Neural progenitor cell (in vitro differentiated cells): ENCODE results near the gene GPR141. TPM values are rescaled to one million over a fixed set of nuclear protein-coding genes. Genes with fewer than 3 reads are reported as not detected.

Source experiments
- DNase-seq: peaks from one replicate; pipeline ENCODE4 v3.0.0-alpha.2; 2016; ENCODE audit warnings: low spot score
- H2AFZ ChIP-seq: fragments of 200-600 bp; sonication (generic); replicated peaks from 2 replicates; pipeline ENCODE4 v1.6.1; 2016; ENCODE audit warnings: antibody characterized with exemption
- H3F3A ChIP-seq: fragments of 200-600 bp; sonication (generic); 2 replicates; pipeline ENCODE4 v1.6.1; 2016; ENCODE audit warnings: antibody characterized with exemption, low read depth
- H3K27ac ChIP-seq: fragments of 200-600 bp; sonication (generic); 2 replicates; pipeline ENCODE4 v1.5.1; 2016; ENCODE audit warnings: mild to moderate bottlenecking
- H3K27me3 ChIP-seq: fragments of 200-600 bp; sonication (generic); 2 replicates; pipeline ENCODE4 v1.6.1; 2016; ENCODE audit warnings: mild to moderate bottlenecking, moderate library complexity
- H3K36me3 ChIP-seq: fragments of 200-600 bp; sonication (generic); 2 replicates; pipeline ENCODE4 v1.5.1; 2016
- H3K4me1 ChIP-seq: fragments of 200-600 bp; sonication (generic); 2 replicates; pipeline ENCODE4 v1.6.1; 2016; ENCODE audit warnings: mixed run types
- H3K4me2 ChIP-seq: fragments of 200-600 bp; sonication (generic); 2 replicates; pipeline ENCODE4 v1.6.1; 2016
- H3K4me3 ChIP-seq: fragments of 200-600 bp; sonication (generic); 2 replicates; pipeline ENCODE4 v1.5.1; 2016
- H3K79me2 ChIP-seq: fragments of 200-600 bp; sonication (generic); 2 replicates; pipeline ENCODE4 v1.6.1; 2016; ENCODE audit warnings: low read depth
- H3K9ac ChIP-seq: fragments of 200-600 bp; sonication (generic); 2 replicates; pipeline ENCODE4 v1.6.1; 2016
- H3K9me3 ChIP-seq: fragments of 200-600 bp; sonication (generic); 2 replicates; pipeline ENCODE4 v1.5.1; 2016; ENCODE audit warnings: low read depth
- H4K20me1 ChIP-seq: fragments of 200-600 bp; sonication (generic); 2 replicates; pipeline ENCODE4 v1.6.1; 2016; ENCODE audit warnings: low read depth
- H3K27ac Mint-ChIP-seq: 3 replicates; pipeline ENCODE4 v1.8.0; 2021; ENCODE audit warnings: mixed read lengths
- H3K27me3 Mint-ChIP-seq: 2 replicates; pipeline ENCODE4 v1.8.0; 2022; ENCODE audit warnings: low read depth, mild to moderate bottlenecking, inconsistent platforms, moderate library complexity, mixed read lengths; ENCODE audit not compliant: insufficient read depth
- H3K36me3 Mint-ChIP-seq: 3 replicates; pipeline ENCODE4 v1.8.0; 2021; ENCODE audit warnings: mixed read lengths
- H3K4me1 Mint-ChIP-seq: 3 replicates; pipeline ENCODE4 v1.8.0; 2021; ENCODE audit warnings: mixed read lengths
- H3K4me3 Mint-ChIP-seq: 3 replicates; pipeline ENCODE4 v1.8.0; 2021; ENCODE audit warnings: mild to moderate bottlenecking, moderate library complexity, mixed read lengths
- H3K9me3 Mint-ChIP-seq: 3 replicates; pipeline ENCODE4 v1.8.0; 2020; ENCODE audit warnings: mixed read lengths
- EZH2 ChIP-seq: fragments of 200-600 bp; sonication (generic); IDR thresholded peaks from 2 replicates; pipeline ENCODE4 v1.6.1; 2017; ENCODE audit warnings: antibody characterized with exemption, mild to moderate bottlenecking, moderate library complexity
- EZH2phosphoT487 ChIP-seq: fragments of 200-600 bp; sonication (generic); IDR thresholded peaks from 2 replicates; pipeline ENCODE4 v1.6.1; 2017; ENCODE audit warnings: antibody characterized with exemption
- total RNA-seq: library from RNA; depleted of rRNA; stranded (reverse); fragments of >200 nt; gene quantifications from 2 replicates; pipeline ENCODE4 v1.2.3, GENCODE V29; 2015; ENCODE audit warnings: low replicate concordance
- TF ChIP-seq, protein P1 (sequence below): fragments of 200-600 bp; sonication (generic); IDR thresholded peaks from 2 replicates; pipeline ENCODE4 v1.5.1; 2017; ENCODE audit warnings: antibody characterized with exemption, mild to moderate bottlenecking

The GPR141 gene, protein sequence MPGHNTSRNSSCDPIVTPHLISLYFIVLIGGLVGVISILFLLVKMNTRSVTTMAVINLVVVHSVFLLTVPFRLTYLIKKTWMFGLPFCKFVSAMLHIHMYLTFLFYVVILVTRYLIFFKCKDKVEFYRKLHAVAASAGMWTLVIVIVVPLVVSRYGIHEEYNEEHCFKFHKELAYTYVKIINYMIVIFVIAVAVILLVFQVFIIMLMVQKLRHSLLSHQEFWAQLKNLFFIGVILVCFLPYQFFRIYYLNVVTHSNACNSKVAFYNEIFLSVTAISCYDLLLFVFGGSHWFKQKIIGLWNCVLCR
- total RNA-seq = 1.2 and 2.6 TPM in 2 replicates

GRCh38 chr7:37683246-37684120 is at the start of gene GPR141:
GPR141 (plus strand) TSS chr7:37683766; CDS start chr7:37740394, 56,628 bp downstream.
- Histone ChIP-seq H3K79me2 (no peaks in the 10 kb centered on the region), H3K4me1 (no peaks in the 10 kb centered on the region), H3K4me3 (no peak within 1 kb of the TSS), H3K9ac (no peak within 1 kb of the TSS), H3K27ac (no peak within 1 kb of the TSS), H3F3A (no peaks in the 10 kb centered on the region), H3K9me3 (no peaks in the 10 kb centered on the region), H3K36me3 (no peaks in the 10 kb centered on the region), H4K20me1 (no peaks in the 10 kb centered on the region), H3K4me2 (no peak within 1 kb of the TSS), H3K27me3 (no peaks in the 10 kb centered on the region), H2AFZ (no peak within 1 kb of the TSS)
- TF ChIP-seq EZH2phosphoT487 (no peak), EZH2 (no peak)
- TF ChIP-seq, protein P1, sequence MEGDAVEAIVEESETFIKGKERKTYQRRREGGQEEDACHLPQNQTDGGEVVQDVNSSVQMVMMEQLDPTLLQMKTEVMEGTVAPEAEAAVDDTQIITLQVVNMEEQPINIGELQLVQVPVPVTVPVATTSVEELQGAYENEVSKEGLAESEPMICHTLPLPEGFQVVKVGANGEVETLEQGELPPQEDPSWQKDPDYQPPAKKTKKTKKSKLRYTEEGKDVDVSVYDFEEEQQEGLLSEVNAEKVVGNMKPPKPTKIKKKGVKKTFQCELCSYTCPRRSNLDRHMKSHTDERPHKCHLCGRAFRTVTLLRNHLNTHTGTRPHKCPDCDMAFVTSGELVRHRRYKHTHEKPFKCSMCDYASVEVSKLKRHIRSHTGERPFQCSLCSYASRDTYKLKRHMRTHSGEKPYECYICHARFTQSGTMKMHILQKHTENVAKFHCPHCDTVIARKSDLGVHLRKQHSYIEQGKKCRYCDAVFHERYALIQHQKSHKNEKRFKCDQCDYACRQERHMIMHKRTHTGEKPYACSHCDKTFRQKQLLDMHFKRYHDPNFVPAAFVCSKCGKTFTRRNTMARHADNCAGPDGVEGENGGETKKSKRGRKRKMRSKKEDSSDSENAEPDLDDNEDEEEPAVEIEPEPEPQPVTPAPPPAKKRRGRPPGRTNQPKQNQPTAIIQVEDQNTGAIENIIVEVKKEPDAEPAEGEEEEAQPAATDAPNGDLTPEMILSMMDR = no peak
- Mint-ChIP-seq H3K36me3 (no peaks in the 10 kb centered on the region), H3K27ac (no peak within 1 kb of the TSS), H3K27me3 (peaks cover 4% of the 10 kb centered on the region), H3K9me3 (no peaks in the 10 kb centered on the region), H3K4me1 (peaks cover 5% of the 10 kb centered on the region), H3K4me3 (no peak within 1 kb of the TSS)
- no peak for DNase-seq

GRCh38 chr7:37635346-37635745 is 48.2 kb upstream of the GPR141 start:
- H3K4me3 ChIP-seq = no peak overlapping the region
- TF ChIP-seq EZH2 (no peak), EZH2phosphoT487 (no peak)
- TF ChIP-seq, protein P1 = no peak
- Mint-ChIP-seq H3K27ac (no peak overlapping the region), H3K27me3 (no peaks in the 10 kb centered on the region), H3K4me3 (no peak overlapping the region), H3K9me3 (peaks cover 18% of the 10 kb centered on the region), H3K36me3 (no peaks in the 10 kb centered on the region), H3K4me1 (no peaks in the 10 kb centered on the region)
- no peak overlapping the region for H3K4me2 ChIP-seq
- H3K9me3 ChIP-seq = peaks cover 9% of the 10 kb centered on the region
- no peak overlapping the region for H3K27ac ChIP-seq
- no peaks in the 10 kb centered on the region for H3K36me3 ChIP-seq
- DNase-seq = no peak
- H3K79me2 ChIP-seq = no peaks in the 10 kb centered on the region
- no peaks in the 10 kb centered on the region for H3K4me1 ChIP-seq
- no peak overlapping the region for H3K9ac ChIP-seq
- no peaks in the 10 kb centered on the region for H3K27me3 ChIP-seq
- H4K20me1 ChIP-seq = no peaks in the 10 kb centered on the region
- H2AFZ ChIP-seq = no peak overlapping the region
- no peaks in the 10 kb centered on the region for H3F3A ChIP-seq

DNA sequence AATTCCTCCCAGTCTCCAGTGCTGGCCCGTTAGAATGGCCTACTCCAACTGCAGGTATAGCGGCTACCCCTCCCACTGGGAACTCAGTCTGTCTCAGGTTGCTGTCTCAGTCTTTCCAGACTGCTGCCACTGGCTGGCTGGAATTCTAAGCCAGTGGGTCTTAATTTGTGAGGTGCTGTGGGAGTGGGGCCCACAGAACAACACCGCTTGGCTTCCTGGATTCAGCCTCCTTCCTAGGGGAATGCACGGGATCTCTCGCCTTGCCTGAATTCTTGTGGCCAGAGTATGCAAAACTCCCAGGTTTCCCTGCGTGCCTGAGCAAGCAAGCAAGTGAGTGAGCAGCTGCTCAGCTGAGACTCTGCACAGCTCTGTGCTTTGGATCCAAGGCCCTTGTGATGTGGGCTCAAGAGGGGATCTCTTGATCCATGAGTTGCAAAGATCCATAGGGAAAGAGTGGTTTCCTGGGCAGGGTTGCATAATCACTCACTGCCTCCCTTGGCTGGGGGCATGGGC is 41.5 kb upstream of the GPR141 start:
- peak; percentile 10 for DNase-seq
- H3K4me2 ChIP-seq = no peak overlapping the region
- H2AFZ ChIP-seq = peak overlapping the region; percentile 50
- H3K4me1 Mint-ChIP-seq = peaks cover 6% of the 10 kb centered on the region
- H3K27ac Mint-ChIP-seq = no peak overlapping the region
- no peaks in the 10 kb centered on the region for H3K36me3 Mint-ChIP-seq
- no peak overlapping the region for H3K4me3 ChIP-seq
- no peaks in the 10 kb centered on the region for H3K36me3 ChIP-seq
- no peak overlapping the region for H3K4me3 Mint-ChIP-seq
- H3K27me3 ChIP-seq = no peaks in the 10 kb centered on the region
- no peaks in the 10 kb centered on the region for H3K79me2 ChIP-seq
- no peak overlapping the region for H3K9ac ChIP-seq
- H4K20me1 ChIP-seq = peaks cover 3% of the 10 kb centered on the region
- no peak for TF ChIP-seq EZH2
- no peak for TF ChIP-seq EZH2phosphoT487
- TF ChIP-seq, protein P1 = no peak
- H3F3A ChIP-seq = peaks cover 4% of the 10 kb centered on the region
- H3K27me3 Mint-ChIP-seq = no peaks in the 10 kb centered on the region
- peaks cover 5% of the 10 kb centered on the region for H3K9me3 ChIP-seq
- H3K27ac ChIP-seq = no peak overlapping the region
- peaks cover 7% of the 10 kb centered on the region for H3K9me3 Mint-ChIP-seq
- peaks cover 15% of the 10 kb centered on the region for H3K4me1 ChIP-seq
